ENCODE measurements around the gene ZNF618. TPM values are rescaled to one million over a fixed set of nuclear protein-coding genes. Genes with fewer than 3 reads are reported as not detected.
A peak's percentile ranks its signal among the peaks of the same experiment; 100 is the strongest.

Gene ZNF618
- polyA plus RNA-seq, 1 donor (not counting 4 experiments of a cell fraction or from before 2014, with no cell fraction given) = 2.5 TPM

DNA sequence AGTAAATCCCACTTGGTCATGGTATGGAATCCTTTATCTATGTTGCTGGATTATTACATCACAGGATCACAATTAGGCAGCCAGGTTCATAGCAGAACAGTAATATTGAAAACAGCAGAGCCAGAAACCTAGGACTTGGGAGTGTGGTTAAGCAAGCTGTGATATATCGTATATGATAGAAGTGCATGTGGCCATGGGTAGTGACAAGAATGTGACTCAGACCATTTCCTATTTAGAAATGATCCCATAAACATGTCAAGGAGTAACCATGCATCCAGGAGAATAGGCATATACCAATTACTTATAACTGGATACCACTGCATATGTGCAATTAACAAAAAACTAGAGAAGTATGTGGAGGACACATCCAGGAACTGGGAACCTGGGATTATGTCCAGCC, 170.8 kb downstream of the ZNF618 start:
- dilution Hi-C loops (cut with MboI; ENCODE audit: extremely low pct_ligation_motif_present, low sequenced_read_pairs) = no loop called here
- Histone ChIP-seq H3K9me1 (ENCODE audit: control insufficient read depth, extremely low read depth, insufficient read depth, low read length) (no peaks in the 10 kb centered on the region), H3K27me3 (ENCODE audit: control insufficient read depth, extremely low read depth, insufficient read depth, low read length) (no peaks in the 10 kb centered on the region), H4K20me1 (ENCODE audit: control insufficient read depth, extremely low read depth, insufficient read depth, low read length) (no peaks in the 10 kb centered on the region), H3K36me3 (ENCODE audit: control insufficient read depth in 2 of 2, extremely low read depth in 1 of 2, insufficient read depth in 2 of 2, low read length in 2 of 2) (peaks cover 0 to 18% of the 10 kb centered on the region in 2 experiments), H3K4me3 (ENCODE audit: control insufficient read depth in 2 of 3, extremely low read depth in 1 of 3, insufficient read depth in 2 of 3, low read depth in 1 of 3, low read length in 3 of 3) (no peak overlapping the region), H2AFZ (ENCODE audit: control insufficient read depth, low read length) (no peak overlapping the region), H3K4me2 (ENCODE audit: control insufficient read depth, extremely low read depth, insufficient read depth, low read depth, low read length) (no peak overlapping the region), H3K79me2 (ENCODE audit: control insufficient read depth, insufficient read depth, low read length) (no peaks in the 10 kb centered on the region), H3K4me1 (ENCODE audit: control insufficient read depth, extremely low read depth, insufficient read depth, low read length) (no peaks in the 10 kb centered on the region), H3K27ac (ENCODE audit: control insufficient read depth, insufficient read depth, low read length) (no peak overlapping the region), H3K9me3 (ENCODE audit: control insufficient read depth, low read depth, low read length) (no peaks in the 10 kb centered on the region), H3K9ac (ENCODE audit: control insufficient read depth, extremely low read depth, insufficient read depth, low read length) (no peak overlapping the region)
- no peak for FAIRE-seq
- DNase-seq (ENCODE audit: low read depth, low spot score) = no peak
- no peak for TF ChIP-seq CTCF (optimal IDR thresholded peaks at IDR 0.05 in 1 of 3, IDR thresholded peaks at IDR 0.05 in 1 of 3, conservative IDR thresholded peaks at IDR 0.05 in 1 of 3; ENCODE audit: extremely low read depth in 1 of 3, insufficient read depth in 2 of 3, low read length in 3 of 3)
- no peak for TF ChIP-seq EZH2 (IDR thresholded peaks at IDR 0.05; ENCODE audit: low read length)

GRCh38 chr9:114047717-114048116, 171.6 kb downstream of the ZNF618 start:
- Histone ChIP-seq H3K27me3 (ENCODE audit: control insufficient read depth, extremely low read depth, insufficient read depth, low read length) (no peaks in the 10 kb centered on the region), H3K9ac (ENCODE audit: control insufficient read depth, extremely low read depth, insufficient read depth, low read length) (no peak overlapping the region), H3K9me1 (ENCODE audit: control insufficient read depth, extremely low read depth, insufficient read depth, low read length) (no peaks in the 10 kb centered on the region), H3K4me2 (ENCODE audit: control insufficient read depth, extremely low read depth, insufficient read depth, low read depth, low read length) (no peak overlapping the region), H3K36me3 (ENCODE audit: control insufficient read depth in 2 of 2, extremely low read depth in 1 of 2, insufficient read depth in 2 of 2, low read length in 2 of 2) (peaks cover 0 to 19% of the 10 kb centered on the region in 2 experiments), H3K4me3 (ENCODE audit: control insufficient read depth in 2 of 3, extremely low read depth in 1 of 3, insufficient read depth in 2 of 3, low read depth in 1 of 3, low read length in 3 of 3) (no peak overlapping the region), H3K4me1 (ENCODE audit: control insufficient read depth, extremely low read depth, insufficient read depth, low read length) (no peaks in the 10 kb centered on the region), H3K9me3 (ENCODE audit: control insufficient read depth, low read depth, low read length) (no peaks in the 10 kb centered on the region), H3K27ac (ENCODE audit: control insufficient read depth, insufficient read depth, low read length) (no peak overlapping the region), H2AFZ (ENCODE audit: control insufficient read depth, low read length) (no peak overlapping the region), H4K20me1 (ENCODE audit: control insufficient read depth, extremely low read depth, insufficient read depth, low read length) (no peaks in the 10 kb centered on the region), H3K79me2 (ENCODE audit: control insufficient read depth, insufficient read depth, low read length) (no peaks in the 10 kb centered on the region)
- DNase-seq (ENCODE audit: low read depth, low spot score) (no peak), FAIRE-seq (no peak)
- TF ChIP-seq CTCF (optimal IDR thresholded peaks at IDR 0.05 in 1 of 3, IDR thresholded peaks at IDR 0.05 in 1 of 3, conservative IDR thresholded peaks at IDR 0.05 in 1 of 3; ENCODE audit: extremely low read depth in 1 of 3, insufficient read depth in 2 of 3, low read length in 3 of 3) = peak; percentile 15 to 56 (median 45)
- no peak for TF ChIP-seq EZH2 (IDR thresholded peaks at IDR 0.05; ENCODE audit: low read length)
- dilution Hi-C loops (cut with MboI; ENCODE audit: extremely low pct_ligation_motif_present, low sequenced_read_pairs) = no loop called here
